Left lung (tissue), 10 donors: Measurements from ENCODE around the gene DBN1. TPM values are rescaled to one million over a fixed set of nuclear protein-coding genes. Genes with fewer than 3 reads are reported as not detected.
A peak's percentile ranks its signal among the peaks of the same experiment; 100 is the strongest.

Experiments used
- ATAC-seq: fragments of 200-7000 bp; cut with Tn5 transposase; one replicate; pipeline ENCODE4 v1.9.1; 2020; ENCODE audit warnings: moderate library complexity
- DNase-seq, 4 donors: peaks; one replicate each; pipeline ENCODE4 v3.0.0-alpha.2; 2013 to 2020
- H3K27ac ChIP-seq, 2 donors: fragments of 200-600 bp; sonication (generic) in 1 of 2; one replicate each; pipeline versions ENCODE4 v1.5.0 to v1.8.0; 2020 to 2021
- H3K27me3 ChIP-seq, 2 donors: fragments of 200-600 bp; sonication (generic) in 1 of 2; one replicate each; pipeline versions ENCODE4 v1.5.0 to v1.8.0; 2020 to 2021
- H3K36me3 ChIP-seq, 2 donors: fragments of 200-600 bp; sonication (generic) in 1 of 2; one replicate each; pipeline versions ENCODE4 v1.5.0 to v1.8.0; 2020 to 2021
- H3K4me1 ChIP-seq, 2 donors: fragments of 200-600 bp; one replicate each; pipeline ENCODE4 v1.8.0; 2021
- H3K4me3 ChIP-seq, 2 donors: fragments of 200-600 bp; sonication (generic) in 1 of 2; one replicate each; pipeline versions ENCODE4 v1.5.0 to v1.8.0; 2020 to 2021; ENCODE audit warnings: mild to moderate bottlenecking in 1 of 2
- H3K9me3 ChIP-seq, 2 donors: fragments of 200-600 bp; sonication (generic) in 1 of 2; one replicate each; pipeline versions ENCODE4 v1.5.0 to v1.8.0; 2020 to 2021
- intact Hi-C, 2 donors: fragments of 100-400 bp; cut with DNase I; formaldehyde crosslinking; loops; one replicate each; pipeline versions ENCODE4 v1.11.2 to v1.14.2; 2022
- polyA plus RNA-seq, 6 donors: library from polyadenylated mRNA; unstranded; fragments of 120-200 nt; gene quantifications; one replicate each; pipeline ENCODE4 v1.2.1, GENCODE V29; 2013; ENCODE audit not compliant: insufficient read length in 6 of 6
- total RNA-seq, 2 donors: library from RNA; stranded (reverse); fragmentation: NEBNext Ultra II Directional; extraction: Animal tissue kit (Norgen Biotek cat#: 25700); gene quantifications; one replicate each; pipeline ENCODE4 v1.2.1, GENCODE V29; 2021
- TF ChIP-seq, protein P1 (sequence below), 2 donors: fragments of 200-600 bp; sonication (generic) in 1 of 2; IDR thresholded peaks; one replicate each; pipeline versions ENCODE4 v1.5.0 to v1.8.0; 2021; ENCODE audit warnings: antibody characterized with exemption in 2 of 2
- donor health status: DM: no; HTN: yes; CAD: no.
- donor health status: DM: no; HTN: no; CAD: no.

DBN1 gene
- total and polyA plus RNA-seq, 8 donors = 43.2 to 207 (median 148) TPM

DNA sequence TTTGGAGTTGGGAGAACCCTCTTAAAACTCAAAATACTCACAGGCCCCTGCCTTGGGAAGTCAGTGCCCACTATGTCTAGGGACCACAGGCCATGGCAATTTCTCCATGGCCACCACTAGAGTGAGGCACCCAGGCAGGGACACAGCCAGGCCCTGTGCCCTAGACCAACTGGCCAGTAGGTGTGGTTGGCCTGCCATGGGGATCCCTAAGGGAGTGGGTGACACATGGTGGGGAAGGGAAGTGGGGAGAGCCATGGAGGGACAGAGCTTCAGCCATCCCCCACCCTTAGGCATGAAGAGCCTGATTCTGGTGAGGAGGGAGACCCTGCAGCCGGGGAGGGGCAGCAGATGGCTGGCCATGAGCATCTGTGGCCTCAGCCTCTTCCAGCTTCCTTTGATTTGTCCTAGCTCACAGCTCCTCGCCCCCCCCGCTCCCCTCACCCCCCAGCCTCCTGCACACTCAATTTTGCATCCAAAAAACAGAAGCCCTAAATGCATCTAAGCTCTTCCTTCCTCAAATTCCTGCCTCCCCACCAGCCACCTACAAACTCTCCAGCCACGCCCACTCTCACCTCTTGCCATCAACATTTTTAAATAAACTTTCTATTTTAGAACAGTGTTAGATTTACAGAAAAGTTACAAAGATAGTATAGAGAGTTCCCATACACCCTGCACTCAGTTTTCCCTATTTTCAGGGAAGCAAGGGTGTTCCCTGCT lies 1.6 kb upstream of the DBN1 start:
- intact Hi-C loops = no loop called here
- no peak for DNase-seq

GRCh38 chr5:177474002-177474476 lies 605 bp upstream of the DBN1 start:
- TF ChIP-seq, protein P1, sequence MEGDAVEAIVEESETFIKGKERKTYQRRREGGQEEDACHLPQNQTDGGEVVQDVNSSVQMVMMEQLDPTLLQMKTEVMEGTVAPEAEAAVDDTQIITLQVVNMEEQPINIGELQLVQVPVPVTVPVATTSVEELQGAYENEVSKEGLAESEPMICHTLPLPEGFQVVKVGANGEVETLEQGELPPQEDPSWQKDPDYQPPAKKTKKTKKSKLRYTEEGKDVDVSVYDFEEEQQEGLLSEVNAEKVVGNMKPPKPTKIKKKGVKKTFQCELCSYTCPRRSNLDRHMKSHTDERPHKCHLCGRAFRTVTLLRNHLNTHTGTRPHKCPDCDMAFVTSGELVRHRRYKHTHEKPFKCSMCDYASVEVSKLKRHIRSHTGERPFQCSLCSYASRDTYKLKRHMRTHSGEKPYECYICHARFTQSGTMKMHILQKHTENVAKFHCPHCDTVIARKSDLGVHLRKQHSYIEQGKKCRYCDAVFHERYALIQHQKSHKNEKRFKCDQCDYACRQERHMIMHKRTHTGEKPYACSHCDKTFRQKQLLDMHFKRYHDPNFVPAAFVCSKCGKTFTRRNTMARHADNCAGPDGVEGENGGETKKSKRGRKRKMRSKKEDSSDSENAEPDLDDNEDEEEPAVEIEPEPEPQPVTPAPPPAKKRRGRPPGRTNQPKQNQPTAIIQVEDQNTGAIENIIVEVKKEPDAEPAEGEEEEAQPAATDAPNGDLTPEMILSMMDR (IDR thresholded peaks at IDR 0.05) = no peak
- Histone ChIP-seq H3K27ac (no peak overlapping the region), H3K27me3 (peaks cover 0 to 33% of the 10 kb centered on the region in 2 donors), H3K4me3 (no peak overlapping the region), H3K4me1 (peaks cover 19 to 40% of the 10 kb centered on the region in 2 donors), H3K9me3 (no peaks in the 10 kb centered on the region), H3K36me3 (no peaks in the 10 kb centered on the region)
- ATAC-seq (no peak), DNase-seq (no peak)
- intact Hi-C loops = no loop called here

More for the DNA sequence above, 1.6 kb upstream of the DBN1 start:
- peaks cover 0 to 33% of the 10 kb centered on the region in 2 donors for H3K27me3 ChIP-seq
- TF ChIP-seq, protein P1 (IDR thresholded peaks at IDR 0.05) = no peak
- H3K27ac ChIP-seq = no peak overlapping the region
- no peak for ATAC-seq
- no peaks in the 10 kb centered on the region for H3K36me3 ChIP-seq
- H3K4me1 ChIP-seq = peaks cover 29 to 50% of the 10 kb centered on the region in 2 donors
- no peaks in the 10 kb centered on the region for H3K9me3 ChIP-seq
- no peak overlapping the region for H3K4me3 ChIP-seq

DNA sequence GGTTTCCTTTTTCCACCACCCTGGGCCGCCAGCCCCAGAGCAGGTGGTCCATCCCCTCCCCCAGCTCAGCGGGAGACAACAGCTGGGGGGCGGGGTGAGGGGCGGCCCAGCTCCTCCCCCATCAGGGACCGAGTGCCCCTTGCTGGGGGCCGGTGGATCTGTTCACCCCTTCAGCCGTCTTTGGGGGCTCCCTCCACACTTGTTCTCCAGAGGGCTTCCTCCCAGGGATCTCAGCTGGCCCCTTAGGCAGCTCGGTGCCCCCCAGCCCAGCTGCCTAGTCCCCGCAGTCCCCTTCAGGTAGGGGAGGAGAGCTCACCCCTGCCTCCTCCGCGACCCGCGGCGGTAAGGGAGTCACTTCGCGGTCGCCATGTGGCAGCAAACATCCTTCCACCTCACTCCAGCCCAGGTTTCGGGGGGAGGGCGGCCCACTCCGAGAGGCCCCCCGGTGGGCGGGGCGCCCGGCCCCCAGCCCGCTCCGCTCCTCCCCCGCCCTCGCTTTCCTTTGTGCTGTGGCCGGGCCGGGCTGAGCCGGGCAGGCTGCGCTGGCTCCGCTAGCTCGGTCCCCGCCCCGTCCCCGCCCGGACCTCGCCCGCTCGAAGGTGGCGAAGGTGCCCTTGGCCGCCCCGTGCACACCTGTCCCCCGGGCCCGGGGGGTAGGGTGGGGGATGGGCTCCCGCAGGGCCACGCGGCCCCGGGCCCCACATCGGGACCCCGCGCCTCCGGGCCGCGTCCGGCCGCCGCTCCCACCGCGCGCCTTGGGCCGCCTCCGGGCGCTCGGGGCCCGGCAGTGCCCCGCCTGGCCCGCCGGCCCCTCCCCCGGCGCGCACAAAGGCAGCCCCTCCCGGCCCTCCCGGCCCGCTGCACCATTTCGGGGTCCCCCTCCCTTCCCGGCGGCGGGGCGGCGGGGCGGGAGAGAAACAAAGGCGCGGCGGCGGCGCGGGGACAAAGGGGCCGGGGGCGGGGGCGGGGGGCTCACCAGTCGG lies 683 bp downstream of the DBN1 start:
- H3K4me1 ChIP-seq = peaks cover 11 to 27% of the 10 kb centered on the region in 2 donors
- H3K27me3 ChIP-seq = peaks cover 0 to 33% of the 10 kb centered on the region in 2 donors
- intact Hi-C loops = no loop called here
- peak overlapping the region; percentile 45 to 73 for H3K27ac ChIP-seq
- TF ChIP-seq, protein P1 (IDR thresholded peaks at IDR 0.05) = no peak
- no peaks in the 10 kb centered on the region for H3K36me3 ChIP-seq
- peak in 2 of 4 donors; percentile 55 to 86 for DNase-seq
- ATAC-seq = peak; percentile 43
- H3K9me3 ChIP-seq = no peaks in the 10 kb centered on the region
- H3K4me3 ChIP-seq = peak overlapping the region; percentile 53 to 60

- intact Hi-C loops = no loop called here
- DNase-seq (peak in 1 of 4 donors; percentile 77), ATAC-seq (no peak)
- Histone ChIP-seq H3K27me3 (peaks cover 0 to 33% of the 10 kb centered on the region in 2 donors), H3K4me3 (peak overlapping the region; percentile 53 to 60), H3K4me1 (peaks cover 11 to 24% of the 10 kb centered on the region in 2 donors), H3K9me3 (no peaks in the 10 kb centered on the region), H3K27ac (no peak overlapping the region), H3K36me3 (peaks cover 0 to 8% of the 10 kb centered on the region in 2 donors)
- TF ChIP-seq, protein P1 (IDR thresholded peaks at IDR 0.05) = no peak
Observed at GRCh38 chr5:177471610-177472356, 1.7 kb downstream of the DBN1 start.
